Fibroblast of skin of abdomen (primary cell): ENCODE data around the gene SOX10.
"Not testable (repeated sequence)": the region's sequence is repeated elsewhere in the genome, so short reads cannot be mapped to it uniquely, and the experiment has no call there.

ENCODE experiments used
- DNase-seq: peaks from one replicate; pipeline ENCODE4 v3.0.0-alpha.2; 2013

Gene SOX10

DNA sequence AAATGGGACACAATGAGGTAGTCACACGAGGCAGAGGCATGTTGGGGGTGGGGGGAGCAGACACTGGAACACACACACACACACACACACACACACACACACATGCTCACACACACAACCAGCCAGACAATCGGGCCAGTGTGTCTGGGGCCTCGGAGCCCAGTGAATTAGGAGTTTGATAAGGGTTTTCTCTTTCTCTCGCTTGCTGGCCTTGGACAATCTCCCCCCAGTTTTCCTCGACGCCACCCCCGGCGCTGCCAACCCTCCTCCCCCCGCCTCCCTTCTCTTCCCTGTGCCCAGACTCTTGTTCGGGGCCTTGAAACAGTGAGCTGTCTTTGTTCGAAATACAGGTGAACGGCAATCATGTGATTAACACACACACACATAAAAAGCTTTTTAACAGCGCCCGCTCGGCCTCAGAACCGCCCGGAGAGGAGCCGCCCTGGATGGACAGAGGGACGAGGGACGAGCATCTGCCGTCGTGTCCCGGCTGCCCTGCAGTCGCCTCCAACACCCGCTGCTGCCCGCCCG lies 1.5 kb upstream of the SOX10 start:
- DNase-seq: no peak

DNA sequence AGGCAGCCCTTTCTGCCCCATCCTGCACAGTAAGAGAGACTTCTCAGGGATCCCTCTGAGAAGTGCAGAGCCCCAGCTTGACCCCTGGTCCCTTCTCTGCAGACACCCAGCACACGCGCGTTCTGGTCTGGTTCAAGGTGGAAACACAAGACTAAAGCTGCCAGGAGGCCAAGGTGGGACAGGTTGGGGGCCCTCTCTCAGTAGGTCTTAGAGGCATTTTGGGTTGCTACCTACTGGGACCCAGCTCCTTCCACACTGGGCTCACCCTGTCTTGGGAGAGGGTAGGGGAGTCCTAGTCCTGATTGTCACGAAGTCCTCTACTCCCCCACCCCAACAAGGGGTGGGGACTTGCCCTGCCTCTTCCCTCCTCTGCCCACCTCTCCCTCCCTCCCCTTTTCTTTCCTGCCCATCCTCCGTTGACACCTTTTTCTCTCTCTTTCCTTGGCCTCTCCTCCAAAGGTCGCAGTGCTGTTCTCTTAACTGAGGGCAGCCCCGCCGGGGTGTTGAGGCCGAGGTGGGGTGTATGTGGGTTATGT lies 763 bp upstream of the SOX10 start:
- DNase-seq: no peak

DNA sequence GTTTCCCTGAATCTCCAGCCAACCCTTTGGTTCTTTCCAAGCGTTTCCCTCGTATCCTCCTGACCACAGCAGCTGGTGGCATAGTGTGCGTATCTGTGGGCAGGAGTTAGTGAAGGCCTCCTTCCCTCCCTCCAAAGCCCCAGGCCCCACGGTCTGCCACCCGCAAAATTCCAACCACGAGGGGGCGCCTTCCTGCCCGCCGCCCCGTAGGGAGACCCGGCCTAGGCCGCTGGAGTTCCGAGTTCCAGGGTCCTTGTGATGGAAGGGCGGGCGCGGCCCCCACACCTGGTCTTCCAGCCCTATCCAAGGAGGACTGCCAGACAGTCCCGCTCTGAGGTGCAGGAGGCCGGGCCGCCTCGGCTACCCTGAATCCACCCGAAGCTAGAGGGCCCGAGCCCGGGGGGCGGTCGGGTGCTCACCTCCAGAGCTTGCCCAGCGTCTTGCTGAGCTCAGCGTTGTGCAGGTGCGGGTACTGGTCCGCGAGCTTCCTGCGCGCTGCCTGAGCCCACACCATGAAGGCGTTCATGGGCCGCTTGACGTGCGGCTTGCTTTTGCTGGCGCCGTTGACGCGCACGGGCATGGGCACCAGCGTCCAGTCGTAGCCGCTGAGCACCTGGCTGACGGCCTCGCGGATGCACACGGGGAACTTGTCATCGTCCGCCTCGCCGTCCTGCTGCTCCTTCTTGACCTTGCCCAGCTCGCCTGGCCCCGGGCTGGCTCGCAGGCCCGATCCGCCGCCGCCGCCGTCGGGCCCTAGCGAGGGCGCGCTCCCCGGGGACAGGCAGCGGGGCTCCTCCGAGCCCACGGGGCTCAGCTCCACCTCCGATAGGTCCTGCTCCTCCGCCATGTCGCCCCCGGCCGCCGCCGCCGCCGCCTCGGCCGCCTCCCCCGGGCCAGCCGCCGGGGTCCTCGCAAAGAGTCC lies 1.2 kb downstream of the SOX10 start:
- DNase-seq: no peak

DNA sequence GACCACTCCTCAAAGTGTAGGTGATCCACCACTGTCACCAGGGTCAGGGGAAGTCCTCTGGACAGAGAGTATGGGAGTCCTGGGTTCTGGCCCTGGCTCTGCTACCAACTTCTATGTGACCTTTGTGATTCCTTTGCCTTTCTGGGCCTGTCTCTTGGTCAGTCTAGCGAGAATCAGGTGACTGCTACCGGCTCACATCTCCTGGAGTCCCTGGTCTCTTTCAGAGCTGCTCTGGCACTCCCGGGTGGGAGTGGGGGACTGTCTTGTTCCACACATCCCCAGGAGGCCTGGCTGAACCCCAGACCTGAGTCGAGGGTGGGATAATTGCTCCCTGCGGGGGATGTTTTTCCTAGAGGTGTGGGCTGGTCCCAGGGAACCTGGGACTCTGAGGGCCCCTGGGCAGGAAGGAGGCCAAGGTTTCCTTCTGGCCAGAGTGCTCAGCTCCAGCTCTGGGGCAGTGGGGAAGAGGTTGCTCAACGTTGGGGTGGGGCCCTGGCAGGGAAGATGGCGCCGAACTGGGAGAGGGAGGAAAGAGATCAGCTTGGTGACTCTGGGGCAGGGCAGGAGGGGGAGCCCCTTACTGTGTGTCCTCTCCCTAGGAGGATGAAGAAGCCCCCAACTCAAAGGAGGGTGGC lies 2.1 kb downstream of the SOX10 start:
- DNase-seq: no peak

DNA sequence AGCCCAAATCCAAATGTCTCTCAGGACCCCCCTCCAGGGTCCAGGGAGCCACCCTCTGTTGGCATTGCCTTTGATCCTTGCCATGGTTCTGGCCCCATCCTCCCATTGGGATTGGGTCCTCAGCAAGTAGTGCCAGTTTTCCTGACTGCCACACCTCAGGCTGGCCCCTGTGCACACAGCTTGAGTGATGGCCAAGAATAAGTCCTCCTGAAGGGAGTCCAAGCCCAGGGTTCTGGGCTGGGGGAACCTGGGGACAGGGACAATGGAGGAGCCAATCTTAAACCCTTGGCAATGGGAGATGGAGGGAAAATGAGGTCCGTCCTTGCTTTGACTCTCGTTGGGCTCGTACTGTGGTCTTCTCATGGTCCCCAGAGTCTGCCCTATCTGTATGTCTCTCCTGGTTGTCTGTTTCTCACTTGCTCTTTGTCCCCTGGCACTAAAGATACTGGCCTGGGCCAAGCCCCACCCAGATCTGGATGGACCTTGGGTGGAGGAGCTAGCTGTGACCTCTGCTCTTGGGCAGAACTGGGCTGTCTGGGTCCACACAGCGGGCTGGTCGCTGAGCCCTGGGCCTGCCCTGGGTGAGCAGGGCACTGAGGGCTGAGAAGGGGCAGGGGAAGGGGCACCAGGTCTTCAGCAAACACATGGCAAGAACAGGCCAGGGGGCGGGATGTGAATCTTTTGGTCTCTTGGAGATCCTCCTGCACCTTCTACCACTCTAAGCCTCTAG lies 2.9 kb downstream of the SOX10 start:
- DNase-seq: no peak

DNA sequence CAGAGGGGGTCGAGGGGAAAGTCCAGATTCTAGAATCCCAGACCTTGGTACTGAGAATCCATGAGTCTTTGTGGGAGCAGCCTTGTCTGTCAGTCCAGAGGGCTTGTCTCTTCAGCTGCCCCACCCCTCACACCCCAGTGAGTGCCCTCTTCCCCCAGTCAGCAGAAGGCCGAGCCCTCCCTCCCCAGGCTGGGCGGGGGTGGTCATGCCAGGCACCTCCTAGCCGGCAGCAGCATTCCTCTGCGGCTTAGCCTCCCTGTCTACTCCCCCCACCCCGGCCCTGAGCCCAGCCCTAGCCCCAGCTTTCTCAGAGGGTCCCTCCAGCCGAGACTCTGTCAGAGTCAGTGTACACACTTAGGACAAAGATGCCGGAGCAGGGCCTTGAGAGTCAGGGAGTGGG lies 4.6 kb downstream of the SOX10 start:
- no peak for DNase-seq

DNA sequence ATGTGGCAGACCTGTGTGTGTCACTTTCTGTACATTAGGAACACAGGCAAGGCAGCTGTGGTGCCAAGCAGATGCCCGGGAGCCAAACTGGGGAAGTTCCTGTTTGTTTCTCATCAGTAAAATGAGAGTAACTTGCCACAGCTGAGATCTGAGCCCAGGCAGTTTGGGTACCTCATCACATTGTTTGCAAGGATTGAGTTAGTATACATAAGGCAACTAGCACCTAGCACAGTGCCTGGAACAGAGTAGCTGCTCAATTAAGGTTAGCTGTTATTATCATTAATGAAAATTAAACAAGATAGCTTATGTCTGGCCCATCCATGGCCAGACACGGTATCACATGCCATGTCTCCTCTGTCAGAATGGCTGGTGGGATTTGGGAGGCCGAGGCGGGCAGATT lies 7.8 kb downstream of the SOX10 start:
- DNase-seq: no peak

DNA sequence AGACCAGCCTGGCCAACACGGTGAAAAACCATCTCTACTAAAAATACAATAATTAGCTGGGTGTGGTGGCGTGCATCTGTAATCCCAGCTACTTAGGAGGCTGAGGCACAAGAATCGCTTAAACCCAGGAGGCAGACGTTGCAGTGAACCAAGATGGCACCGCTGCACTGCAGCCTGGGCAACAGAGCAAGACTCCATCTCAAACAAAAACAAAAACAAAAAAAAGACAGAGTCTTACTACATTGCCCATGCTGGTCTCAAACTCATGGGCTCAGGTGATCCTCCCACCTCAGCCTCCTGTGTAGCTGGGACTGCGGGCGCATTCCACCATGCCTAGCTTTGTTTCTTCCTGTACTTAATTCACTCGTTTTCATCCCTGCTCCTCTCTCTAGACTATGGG lies 8.3 kb downstream of the SOX10 start:
- not testable (repeated sequence) for DNase-seq

DNA sequence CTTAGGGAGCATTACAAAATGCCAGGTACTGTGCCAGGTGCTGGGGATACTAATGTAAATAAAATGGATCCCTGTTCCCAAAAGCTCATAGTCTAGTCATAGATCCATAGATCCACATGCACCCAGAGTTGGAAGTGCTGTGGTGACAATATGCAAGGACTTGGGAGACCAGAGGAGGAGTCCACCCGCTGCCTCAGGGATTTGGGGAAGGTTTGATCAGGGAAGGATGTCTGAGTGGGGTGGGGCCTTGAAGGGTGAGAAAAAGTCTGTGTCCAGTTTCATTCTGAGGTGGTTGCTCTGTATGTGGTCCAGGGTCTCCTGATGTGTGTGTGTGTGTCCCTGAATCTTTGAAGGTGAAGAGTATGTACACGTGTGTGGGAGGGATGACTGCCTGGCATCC lies 9.2 kb downstream of the SOX10 start:
- no peak for DNase-seq

DNA sequence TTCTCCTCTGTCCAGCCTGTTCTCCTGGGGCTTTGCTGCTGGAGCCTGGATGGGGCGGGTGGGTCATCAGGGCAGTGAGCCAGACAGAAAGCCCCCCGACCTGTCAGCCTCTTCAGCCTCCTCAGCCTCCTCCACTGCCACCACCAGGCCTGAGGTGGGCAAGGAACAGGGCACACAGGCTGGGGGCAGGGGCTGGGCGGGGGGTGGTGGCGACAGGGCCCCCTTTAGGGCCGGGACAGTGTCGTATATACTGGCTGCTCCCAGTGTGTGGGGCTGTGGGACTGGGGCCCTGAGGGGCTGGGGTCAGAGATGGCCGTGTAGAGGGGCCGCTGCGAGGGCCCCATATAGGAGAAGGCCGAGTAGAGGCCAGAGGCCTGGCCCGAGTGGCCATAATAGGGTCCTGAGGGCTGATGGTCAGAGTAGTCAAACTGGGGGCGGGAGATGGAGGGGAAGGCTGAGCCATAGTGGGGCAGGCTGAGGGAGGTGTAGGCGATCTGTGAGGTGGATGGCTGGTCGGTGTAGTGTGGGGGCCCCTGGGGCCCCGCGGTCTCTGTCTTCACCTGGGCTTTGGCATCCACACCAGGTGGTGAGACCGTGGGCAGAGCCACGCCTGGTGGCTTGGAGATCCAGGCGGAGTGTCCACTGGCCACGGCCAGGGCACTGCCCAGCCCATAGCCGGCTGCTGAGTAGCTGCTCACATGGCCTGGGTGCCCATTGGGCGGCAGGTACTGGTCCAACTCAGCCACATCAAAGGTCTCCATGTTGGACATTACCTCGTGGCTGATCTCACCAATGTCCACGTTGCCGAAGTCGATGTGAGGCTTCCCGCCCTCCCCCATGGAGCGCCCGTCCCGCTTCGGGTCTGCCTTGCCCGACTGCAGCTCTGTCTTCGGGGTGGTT lies 10.8 kb downstream of the SOX10 start:
- DNase-seq: no peak

DNA sequence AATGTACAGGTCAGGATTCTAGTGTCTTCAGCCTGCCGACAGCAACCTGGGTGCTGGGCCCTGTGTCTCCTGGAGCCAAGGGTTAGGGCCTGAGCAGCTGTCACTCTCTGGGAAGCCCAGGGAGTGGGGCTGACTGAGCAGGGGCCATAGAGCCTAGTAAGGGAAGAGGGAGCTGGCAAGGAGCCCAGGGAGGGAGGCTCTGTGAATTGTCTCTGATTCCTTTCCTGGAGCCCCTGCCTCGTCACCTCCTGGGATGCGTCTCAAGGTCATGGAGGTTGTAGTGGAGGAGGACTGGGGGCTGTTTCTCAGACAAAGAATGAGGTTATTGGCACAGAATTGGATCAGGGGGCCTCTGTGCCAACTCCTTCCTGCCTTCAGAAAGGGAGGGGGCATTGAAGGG lies 11.8 kb downstream of the SOX10 start:
- DNase-seq: no peak

DNA sequence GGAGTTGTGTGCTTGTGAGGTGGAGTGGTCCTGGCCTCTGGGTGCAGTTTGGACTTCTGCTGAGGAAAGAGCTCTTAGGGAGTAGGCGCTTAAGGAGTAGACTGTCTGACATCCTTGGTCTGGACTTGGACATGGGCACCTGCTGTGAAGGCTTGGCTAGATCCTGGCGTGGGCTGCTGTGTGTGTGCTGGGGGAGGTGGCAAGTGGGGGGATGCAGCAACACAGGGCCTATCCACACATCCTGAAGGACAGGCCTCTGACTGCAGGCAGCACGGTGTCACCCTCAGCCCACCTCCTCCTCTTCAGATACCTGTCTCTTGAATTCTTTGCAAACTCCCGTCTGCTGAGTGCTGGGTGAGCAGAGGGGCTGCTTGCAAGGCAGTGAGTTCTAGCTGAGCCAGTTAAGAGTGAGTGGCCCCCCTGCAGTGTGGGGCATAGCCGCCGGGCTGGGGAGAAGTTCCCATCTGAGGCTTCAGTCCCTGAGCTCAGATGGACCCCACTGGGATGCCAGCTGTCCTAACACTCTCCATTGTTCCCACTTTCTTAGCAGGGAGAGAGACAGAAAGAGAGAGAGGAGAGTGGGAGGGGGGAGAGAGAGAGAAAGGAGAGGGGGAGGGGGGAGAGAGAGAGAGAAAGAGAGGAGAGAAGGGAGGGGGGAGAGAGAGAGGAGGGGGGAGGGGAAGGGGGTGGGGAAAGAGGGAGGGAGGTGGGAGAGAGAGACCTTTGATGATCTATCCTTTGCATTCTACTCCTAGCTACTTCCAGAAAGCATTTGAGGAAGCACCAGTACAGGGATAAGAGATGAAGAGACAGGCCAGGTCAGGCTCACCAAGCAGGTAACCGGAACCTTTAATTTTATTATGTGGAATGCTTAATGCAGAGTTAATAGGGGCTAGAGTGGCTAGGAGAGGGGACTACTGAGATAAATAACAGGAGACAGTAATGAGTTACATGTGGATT lies 12.6 kb downstream of the SOX10 start:
- DNase-seq: no peak

DNA sequence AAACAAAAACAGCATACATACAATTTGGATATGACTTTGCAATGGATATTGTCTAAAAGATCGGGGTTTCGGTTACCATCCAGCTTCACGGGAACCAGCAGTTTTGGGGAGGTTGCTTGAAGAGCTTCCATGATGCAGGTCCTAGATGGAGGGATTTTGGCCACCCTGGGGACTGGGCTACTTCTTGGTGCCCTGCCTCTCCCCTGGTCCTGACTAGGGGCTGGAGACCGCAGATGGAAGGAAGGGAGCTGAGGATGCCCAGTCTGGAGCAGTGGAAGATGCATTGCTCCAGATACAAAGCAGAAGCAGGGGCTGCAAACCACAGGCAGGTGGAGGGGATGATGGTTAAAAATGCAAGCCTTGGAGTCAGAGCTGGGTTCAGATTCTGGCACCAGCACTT lies 13.5 kb downstream of the SOX10 start:
- DNase-seq: no peak

DNA sequence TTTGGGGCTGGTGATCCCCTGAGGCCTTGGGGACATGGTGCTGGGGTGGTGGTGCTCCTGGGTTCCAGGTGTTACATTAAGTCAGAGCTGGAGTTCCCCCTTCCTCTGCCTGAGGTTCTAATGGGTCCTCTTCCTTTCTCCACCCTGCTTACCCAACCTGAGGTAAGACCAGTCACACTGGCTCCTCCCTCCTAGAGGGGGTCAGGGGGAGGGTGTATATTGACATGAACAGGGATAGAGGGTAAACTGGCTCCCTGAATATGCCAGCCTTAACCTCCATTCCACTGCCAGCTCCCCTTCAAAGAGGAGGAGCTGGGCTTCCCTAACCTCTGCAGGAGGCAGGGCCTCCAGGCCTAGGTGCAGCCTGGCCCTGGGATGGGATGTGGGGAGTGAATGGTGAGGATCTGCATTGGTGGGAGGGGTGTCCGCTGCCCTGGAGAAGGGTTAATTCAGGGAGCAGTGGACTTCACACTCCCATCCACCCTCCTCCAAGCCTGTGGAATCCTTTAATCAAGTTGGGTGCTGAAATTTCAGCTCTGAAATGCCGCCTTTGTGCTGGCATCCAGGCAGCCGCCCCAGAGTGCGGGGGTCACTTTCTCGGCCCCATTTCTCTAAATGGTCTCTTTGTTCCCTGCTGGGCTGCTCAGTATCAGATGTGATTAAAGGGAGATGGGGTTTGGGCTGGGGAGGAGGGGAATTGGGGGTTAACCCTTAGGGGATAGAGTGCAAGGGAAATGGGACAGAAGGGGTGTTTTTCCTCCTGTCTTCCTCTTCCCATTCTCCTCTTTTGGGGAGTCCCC lies 15.7 kb downstream of the SOX10 start:
- DNase-seq: no peak

DNA sequence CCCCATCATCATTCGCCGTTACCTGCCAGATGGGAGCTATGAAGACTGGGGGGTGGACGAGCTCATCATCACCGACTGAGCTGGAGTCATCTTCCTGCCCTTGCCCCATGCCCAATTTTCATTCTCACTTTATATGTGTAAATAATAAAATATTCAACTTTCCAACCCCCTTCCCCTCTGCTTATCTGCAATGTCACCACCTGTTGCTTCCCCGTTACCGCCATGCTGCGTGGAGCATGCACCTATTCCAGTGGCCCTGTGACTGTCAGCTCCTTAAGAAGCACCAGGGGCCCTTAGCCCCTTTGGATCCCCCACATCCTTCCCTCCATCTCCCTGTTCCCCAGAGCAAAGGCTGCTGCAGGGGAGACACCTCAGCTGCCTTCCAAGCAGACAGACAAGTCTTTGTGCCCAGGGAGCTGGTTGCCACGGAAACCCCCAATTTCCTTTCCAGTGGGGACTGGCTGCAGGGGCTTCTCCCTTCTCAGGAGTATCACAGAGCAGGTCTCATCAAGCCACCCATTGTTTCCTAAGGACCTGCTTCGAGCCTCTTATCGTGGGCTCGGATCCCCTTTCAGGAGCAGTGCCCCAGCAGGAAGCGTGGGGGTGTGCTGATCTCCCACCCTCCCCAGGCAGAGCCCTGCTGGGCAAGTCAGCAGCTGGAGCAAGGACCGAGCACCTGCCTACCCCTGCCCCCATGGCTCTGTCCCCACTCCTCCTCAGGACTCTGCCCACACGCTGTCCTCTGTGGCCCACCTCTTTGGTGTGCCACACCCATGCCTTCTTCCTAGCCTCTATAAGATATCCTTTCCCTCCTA lies 16.5 kb downstream of the SOX10 start:
- no peak for DNase-seq

DNA sequence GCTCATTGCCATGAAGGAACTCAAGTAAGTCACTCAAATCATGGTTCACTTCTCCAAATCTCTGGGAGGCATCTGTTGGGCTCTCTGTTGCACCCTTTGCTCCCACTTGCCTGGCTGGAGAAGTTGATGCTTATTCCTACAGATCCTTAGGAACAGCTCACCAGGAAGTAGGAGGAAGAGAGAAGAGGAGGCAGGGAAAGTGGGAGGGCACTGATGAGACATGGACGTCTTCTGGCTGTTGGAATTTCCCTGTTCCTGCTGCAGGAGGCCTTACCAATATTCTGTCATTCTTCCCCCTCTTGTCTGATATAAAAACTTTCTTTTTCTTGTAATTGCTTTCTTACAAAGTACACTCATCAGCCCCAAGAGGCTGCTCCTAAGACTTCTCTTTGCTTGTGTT lies 17.2 kb downstream of the SOX10 start:
- DNase-seq: no peak

DNA sequence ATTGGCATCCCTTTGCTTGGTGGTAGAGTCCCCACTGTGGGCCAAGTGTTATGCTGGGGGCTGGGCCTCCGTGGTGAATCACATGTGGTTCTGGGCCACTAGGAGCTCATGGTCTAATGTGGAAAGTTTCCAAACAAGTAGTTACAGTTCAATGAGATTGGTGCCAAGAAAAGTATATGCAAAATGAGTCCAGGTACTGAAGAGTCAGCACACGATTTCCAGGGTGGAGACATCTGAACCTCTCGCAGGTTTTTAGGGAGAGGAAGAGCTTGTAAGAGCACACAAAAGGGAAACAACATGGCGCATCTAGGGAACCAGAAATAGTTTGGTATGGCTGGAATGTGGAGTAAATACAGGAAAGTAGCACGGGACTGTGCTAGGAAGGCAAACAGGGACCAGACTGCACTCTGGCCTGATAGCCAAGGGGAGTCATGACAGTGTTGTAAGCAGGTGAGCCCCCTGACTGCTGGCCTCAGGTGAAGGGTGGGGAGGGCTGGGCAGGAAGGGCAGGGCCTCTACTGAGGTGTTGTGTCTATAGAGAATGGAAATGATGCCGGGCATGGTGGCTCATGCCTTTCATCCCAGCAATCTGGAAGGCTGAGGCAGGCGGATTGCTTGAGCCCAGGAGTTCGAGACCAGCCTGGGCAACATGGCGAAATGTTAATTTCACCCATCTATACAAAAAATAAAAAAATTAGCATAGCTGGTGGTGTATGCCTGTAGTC lies 18.3 kb downstream of the SOX10 start:
- DNase-seq: peak; percentile 3

DNA sequence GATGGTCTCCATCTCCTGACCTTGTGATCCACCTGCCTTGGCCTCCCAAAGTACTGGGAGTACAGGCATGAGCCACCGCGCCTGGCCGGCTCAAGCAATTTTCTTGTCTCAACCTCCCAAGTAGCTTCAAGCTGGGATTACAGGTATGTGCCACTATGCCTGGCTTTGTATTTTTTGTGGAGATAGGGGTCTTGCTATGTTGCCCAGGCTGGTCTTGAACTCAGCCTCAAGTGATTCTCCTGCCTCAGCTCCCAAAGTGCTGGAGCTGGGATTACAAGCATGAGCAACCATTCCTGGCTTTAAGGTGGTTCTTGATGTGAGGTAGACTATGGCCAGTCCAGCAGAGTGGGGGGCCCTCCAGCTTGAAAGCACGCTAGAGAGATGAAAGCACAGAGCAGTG lies 23.3 kb downstream of the SOX10 start:
- DNase-seq: no peak
